NCI-H460 (cell line): Measurements from ENCODE around the gene STX10. TPM values are rescaled to one million over a fixed set of nuclear protein-coding genes. Genes with fewer than 3 reads are reported as not detected.

Experiments used
- DNase-seq: peaks from one replicate; pipeline ENCODE4 v3.0.0-alpha.2; 2016; ENCODE audit warnings: low read depth; ENCODE audit errors: extremely low read depth
- total RNA-seq: library from RNA; depleted of rRNA; stranded (reverse); fragments of >200 nt; shearing (Covaris generic); gene quantifications from 2 replicates; pipeline ENCODE4 v1.2.3, GENCODE V29; 2014

Gene STX10
- total RNA-seq, 1 experiment from 2014 or later, result 49.9 TPM

DNA sequence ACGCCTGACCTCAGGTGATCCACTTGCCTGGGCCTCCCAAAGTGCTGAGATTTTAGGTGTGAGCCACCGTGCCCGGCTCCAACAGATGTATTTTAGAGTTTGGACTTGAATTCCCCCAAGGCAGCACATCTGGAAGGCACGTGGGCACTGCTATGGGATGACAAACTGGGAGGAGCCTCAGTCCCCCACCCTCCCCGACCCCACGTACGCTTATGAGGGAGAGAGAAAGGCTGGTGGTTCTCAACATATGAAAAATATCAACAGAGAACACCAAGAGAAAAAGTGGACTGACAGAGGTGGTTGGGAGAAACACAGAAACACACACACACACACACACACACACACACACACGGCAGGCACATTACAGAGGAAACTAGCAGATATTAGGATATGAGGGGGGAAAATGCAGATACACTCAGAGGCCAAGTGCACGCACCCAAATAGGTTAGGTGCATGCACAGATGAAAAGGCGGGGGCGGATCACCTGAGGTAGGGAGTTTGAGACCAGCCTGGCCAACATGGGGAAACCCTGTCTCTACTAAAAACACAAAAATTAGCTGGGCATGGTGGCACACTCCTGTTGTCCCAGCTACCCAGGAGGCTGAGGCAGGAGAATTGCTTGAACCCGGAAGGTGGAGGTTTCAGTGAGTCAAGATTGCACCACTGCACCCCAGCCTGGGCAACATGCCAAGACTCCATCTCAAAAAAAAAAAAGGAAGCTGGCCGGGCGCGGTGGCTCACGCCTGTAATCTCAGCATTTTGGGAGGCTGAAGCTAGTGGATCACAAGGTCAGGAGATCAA lies 3.2 kb downstream of the STX10 start:
- no peak for DNase-seq

GRCh38 chr19:13139633-13140311 lies 10.4 kb downstream of the STX10 start:
- no peak for DNase-seq

- DNase-seq, result no peak
Observed at GRCh38 chr19:13138916-13139198, 11.3 kb downstream of the STX10 start.

DNA sequence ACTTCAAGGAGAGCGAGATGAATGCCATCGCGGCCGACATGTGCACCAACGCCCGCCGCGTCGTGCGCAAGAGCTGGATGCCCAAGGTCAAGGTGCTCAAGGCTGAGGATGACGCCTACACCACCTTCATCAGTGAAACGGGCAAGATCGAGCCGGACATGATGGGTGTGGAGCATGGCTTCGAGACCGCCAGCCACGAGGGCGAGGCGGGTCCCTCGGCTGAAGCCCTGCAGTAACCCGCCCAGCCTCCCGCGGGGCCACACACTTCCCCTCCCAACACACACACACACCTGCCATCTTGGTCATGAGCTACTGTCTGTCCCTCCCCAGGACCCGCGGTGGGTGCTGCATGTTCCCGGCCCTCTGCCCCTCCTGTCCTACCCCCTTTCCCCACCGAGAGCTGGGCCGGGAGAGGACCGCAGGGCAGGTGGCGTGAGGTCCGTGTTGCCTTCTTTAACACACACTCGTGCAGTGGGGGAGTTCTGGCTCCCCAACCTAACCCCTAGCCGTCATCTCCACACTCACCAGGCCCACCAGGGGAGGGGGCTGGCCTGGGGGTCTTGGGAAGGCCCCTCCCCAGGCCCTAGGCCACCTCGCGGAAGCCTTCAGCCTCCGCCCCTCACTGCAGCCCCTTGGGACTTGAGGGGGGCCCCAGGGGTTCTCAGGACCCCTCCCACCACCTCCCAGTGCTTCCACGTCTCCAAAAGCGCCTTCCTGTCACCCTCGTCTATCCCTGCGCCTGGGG lies 11.8 kb downstream of the STX10 start:
- no peak for DNase-seq

- no peak for DNase-seq
Observed at GRCh38 chr19:13137290-13137794, 12.8 kb downstream of the STX10 start.

DNA sequence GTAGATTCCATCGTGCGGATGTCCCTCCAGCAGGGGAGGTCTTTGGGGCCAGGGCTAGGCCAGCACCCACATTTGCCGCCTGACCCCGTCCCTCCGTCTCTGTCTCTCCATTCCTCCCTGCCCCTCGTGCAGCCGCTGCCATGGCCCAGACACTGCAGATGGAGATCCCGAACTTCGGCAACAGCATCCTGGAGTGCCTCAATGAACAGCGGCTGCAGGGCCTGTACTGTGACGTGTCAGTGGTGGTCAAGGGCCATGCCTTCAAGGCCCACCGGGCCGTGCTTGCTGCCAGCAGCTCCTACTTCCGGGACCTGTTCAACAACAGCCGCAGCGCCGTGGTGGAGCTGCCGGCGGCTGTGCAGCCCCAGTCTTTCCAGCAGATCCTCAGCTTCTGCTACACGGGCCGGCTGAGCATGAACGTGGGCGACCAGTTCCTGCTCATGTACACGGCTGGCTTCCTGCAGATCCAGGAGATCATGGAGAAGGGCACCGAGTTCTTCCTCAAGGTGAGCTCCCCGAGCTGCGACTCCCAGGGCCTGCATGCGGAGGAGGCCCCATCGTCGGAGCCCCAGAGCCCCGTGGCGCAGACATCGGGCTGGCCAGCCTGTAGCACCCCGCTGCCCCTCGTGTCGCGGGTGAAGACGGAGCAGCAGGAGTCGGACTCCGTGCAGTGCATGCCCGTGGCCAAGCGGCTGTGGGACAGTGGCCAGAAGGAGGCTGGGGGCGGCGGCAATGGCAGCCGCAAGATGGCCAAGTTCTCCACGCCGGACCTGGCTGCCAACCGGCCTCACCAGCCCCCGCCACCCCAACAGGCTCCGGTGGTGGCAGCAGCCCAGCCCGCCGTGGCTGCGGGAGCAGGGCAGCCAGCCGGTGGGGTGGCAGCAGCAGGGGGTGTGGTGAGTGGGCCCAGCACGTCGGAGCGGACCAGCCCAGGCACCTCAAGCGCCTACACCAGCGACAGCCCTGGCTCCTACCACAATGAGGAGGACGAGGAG lies 14.8 kb downstream of the STX10 start:
- DNase-seq, result no peak

- DNase-seq, result no peak
Observed at GRCh38 chr19:13134626-13135025, 15.5 kb downstream of the STX10 start.

DNA sequence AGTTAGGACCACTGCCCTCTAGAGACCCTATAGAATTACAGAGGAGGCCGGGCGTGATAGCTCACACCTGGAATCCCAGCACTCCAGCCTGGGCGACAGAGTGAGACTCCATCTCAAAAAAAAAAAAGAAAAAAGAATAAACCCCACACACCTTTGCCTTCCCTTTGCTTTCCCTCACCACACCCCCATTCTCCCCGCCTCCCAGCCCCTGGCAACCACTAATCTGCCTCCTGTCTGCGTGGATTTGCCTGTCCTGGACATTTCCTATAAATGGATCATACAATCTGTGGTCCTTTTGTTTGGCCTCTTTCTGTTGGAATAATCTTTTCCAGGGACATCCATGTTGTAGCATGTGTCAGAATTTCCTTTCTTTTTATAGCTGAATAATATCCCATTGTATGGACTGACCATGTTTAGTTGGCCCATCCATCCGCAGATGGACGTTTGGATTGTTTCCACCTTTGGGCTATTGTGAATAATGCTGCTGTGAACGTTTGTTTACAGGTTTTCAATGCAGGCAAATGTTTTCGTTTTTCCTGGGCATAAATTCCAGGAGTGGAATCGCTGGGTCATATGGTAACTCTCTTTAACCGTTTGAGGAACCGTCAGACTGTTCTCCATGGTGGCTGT lies 16.8 kb downstream of the STX10 start:
- DNase-seq, result no peak

DNA sequence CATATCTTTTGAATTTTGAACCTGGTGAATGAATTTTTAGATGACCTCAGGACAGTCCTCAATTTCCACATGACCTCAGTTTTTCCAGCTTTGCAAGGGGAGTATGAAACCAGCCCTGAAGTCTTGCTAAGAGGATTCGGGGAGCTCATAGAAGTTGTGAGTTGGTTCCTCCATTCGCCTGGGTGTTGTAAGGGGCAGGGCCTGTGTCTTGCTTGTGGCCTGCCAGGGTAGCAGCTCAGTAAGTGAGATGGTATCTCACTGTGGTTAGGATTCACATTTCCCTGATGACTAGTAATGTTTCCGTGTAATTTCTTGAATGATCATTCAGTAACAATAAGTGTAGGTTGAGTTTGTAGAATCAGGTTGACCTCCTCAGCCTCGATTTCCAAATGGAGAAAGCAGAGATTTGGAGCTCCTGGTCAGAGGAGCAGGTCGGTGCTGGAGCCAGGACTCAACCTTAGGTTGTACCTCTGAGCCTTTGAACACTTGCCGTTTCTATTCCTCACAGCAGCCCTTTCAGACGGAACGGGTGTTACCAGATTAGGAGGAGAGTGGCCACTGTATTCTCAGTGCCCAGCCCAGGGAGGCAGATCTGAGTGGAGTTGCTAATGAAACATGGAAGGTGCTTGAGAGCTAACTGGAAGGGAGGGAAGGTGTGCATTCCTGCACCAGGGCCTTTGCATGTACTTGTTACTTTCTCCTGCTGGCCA lies 17.5 kb downstream of the STX10 start:
- DNase-seq, result no peak

GRCh38 chr19:13130886-13131490 lies 19.2 kb downstream of the STX10 start:
- DNase-seq, result no peak

DNA sequence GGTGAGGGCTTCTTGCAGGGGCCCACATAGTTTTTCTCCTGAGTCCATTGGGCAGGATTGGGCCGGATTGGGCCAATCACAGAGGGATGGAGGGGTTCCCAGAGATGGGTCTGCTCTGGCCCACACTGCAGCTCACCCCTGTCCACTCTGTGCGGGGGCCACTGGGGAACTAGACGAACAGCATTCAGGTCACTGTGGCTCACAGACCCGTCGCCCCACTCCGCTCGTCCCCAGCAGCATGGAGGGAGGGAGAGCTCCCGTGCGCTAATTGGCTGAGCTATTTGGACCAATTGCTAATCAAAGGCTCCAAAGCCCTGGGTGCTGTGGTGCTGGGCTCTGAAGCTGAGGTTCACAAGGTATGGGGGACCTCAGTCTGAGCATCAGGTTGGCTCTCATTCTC lies 20.8 kb downstream of the STX10 start:
- no peak for DNase-seq

DNA sequence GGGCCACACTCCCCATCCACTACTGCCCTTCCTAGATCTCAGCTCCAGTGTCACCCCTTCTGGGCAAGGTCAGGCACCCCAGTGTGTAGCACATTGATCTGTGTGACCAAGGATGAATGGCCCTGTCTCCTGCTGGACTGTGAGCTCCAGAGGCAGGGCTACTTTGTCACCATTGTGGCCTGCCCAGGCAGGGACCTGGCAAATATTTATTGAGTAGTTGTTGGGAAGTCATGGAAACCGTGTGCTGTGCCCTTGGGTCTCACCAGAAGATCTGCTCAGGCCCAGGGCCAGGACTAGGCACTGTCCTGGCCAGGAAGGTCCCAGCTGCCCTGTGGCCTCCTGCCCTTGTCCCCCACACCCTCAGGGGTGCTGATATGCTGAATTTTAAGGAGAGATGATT lies 21.6 kb downstream of the STX10 start:
- no peak for DNase-seq

DNA sequence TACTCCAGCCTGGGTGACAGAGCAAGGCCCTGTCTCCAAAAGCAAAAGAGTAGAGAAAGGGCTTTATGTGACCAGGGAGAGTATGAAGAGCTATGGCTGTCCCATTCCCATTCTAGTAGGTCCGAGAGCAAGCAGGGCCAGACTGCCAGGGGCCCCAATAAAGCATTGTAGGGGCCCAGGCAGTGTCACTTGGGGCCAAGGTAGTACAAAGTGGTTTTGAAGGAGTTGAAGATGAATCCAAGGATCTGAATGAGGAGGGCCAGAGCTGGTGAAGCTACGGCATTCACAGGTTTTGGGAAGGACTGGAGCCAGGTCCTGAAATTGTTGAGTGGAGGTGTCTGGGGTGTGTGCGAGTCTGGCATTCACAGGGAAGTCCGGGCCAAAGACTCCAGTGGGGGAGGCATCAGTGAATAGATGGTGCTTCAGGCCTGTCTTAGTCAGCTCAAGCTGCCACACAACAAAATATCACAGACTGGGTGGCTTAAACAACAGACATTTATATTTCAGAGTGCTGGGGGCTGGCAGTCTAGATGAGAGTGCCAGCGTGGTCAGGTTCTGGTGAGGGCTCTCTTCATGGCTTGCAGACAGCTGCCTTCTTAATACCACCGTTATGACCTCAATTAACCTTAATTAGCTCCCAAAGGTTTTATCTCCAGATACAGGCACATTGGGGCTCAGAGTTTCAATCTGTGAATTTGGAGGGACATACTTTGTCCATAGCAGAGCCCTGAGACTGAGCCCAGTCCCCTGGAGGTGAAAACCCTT lies 22.2 kb downstream of the STX10 start:
- no peak for DNase-seq

DNA sequence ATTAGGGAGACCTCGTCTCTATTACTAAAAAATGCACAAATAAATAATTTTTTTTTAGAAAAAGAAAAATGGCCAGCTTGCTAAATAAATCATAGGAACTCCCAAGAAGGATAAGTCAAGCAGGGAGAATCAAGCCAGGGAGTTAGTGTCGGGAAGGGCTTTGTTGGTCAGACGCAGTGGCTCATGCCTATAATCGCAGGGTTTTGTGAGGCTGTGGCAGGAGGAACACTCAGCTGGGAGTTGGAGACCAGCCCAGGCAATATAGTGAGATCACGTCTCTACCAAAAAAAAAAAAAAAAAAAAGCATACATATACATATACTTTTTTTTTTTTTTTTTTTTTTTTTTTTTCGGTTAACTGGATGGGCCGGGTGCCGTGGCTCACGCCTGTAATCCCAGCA lies 23.1 kb downstream of the STX10 start:
- DNase-seq, result no peak

GRCh38 chr19:13122980-13123957 lies 26.9 kb downstream of the STX10 start:
- no peak for DNase-seq

- DNase-seq, result no peak
Observed at GRCh38 chr19:13122275-13122878, 27.8 kb downstream of the STX10 start.
